Peyer's patch (tissue), 4 donors: ENCODE results near the gene SLC39A6.

ENCODE experiments used
- CTCF ChIP-seq, 6 experiments: fragments of 450-650 bp in 4 of 6; fragments of 200-600 bp in 2 of 6; sonication (generic) in 1 of 6; IDR thresholded peaks; one replicate each; pipeline ENCODE4 v1.5.1; 2017 to 2019; ENCODE audit warnings: antibody characterized with exemption in 6 of 6, mild to moderate bottlenecking in 3 of 6, moderate library complexity in 1 of 6
- POLR2A ChIP-seq, 2 donors: fragments of 450-650 bp; IDR thresholded peaks; one replicate each; pipeline ENCODE4 v1.5.1; 2017; ENCODE audit warnings: antibody characterized with exemption in 2 of 2, mild to moderate bottlenecking in 2 of 2, moderate library complexity in 2 of 2

GRCh38 chr18:36139245-36139644 is 10.1 kb upstream of the SLC39A6 start:
- TF ChIP-seq CTCF (IDR thresholded peaks at IDR 0.05), result no peak
- TF ChIP-seq POLR2A (IDR thresholded peaks at IDR 0.05), result no peak
